DOHH2 (cell line): ENCODE data around the gene RXRA.

Source experiments
- H3F3A ChIP-seq: fragments of 200-600 bp; sonication (generic), shearing (Covaris generic); 2 replicates; pipeline ENCODE4 v1.6.0; 2016; ENCODE audit warnings: antibody characterized with exemption, mild to moderate bottlenecking; ENCODE audit not compliant: control insufficient read depth, insufficient read depth
- H3K27ac ChIP-seq: fragments of 200-600 bp; sonication (generic); 2 replicates; pipeline ENCODE4 v1.5.1; 2014; ENCODE audit warnings: low read depth, mild to moderate bottlenecking, low read length, moderate library complexity
- H3K27me3 ChIP-seq: fragments of 200-600 bp; sonication (generic); 2 replicates; pipeline ENCODE4 v1.6.1; 2014; ENCODE audit warnings: mild to moderate bottlenecking, low read length, mixed read lengths; ENCODE audit not compliant: control insufficient read depth
- H3K36me3 ChIP-seq: fragments of 200-600 bp; sonication (generic); 2 replicates; pipeline ENCODE4 v1.6.1; 2014; ENCODE audit warnings: mild to moderate bottlenecking, low read length, moderate library complexity, mixed read lengths; ENCODE audit not compliant: control insufficient read depth
- H3K4me1 ChIP-seq: fragments of 200-600 bp; sonication (generic); 2 replicates; pipeline ENCODE4 v1.6.1; 2014; ENCODE audit warnings: mild to moderate bottlenecking, low read length, mixed read lengths; ENCODE audit not compliant: control insufficient read depth
- H3K4me2 ChIP-seq: fragments of 200-600 bp; sonication (generic); 2 replicates; pipeline ENCODE4 v1.6.0; 2014; ENCODE audit warnings: mild to moderate bottlenecking, low read length, moderate library complexity
- H3K4me3 ChIP-seq: fragments of 200-600 bp; sonication (generic); 2 replicates; pipeline ENCODE4 v1.5.1; 2014; ENCODE audit warnings: mild to moderate bottlenecking, low read length, mixed read lengths
- H3K79me2 ChIP-seq: fragments of 200-600 bp; sonication (generic); 2 replicates; pipeline ENCODE4 v1.6.1; 2014; ENCODE audit warnings: mild to moderate bottlenecking, low read length, mixed read lengths; ENCODE audit not compliant: control insufficient read depth
- H3K9me2 ChIP-seq: fragments of 200-600 bp; sonication (generic); replicated peaks from 2 replicates; pipeline ENCODE4 v1.6.1; 2014; ENCODE audit warnings: mild to moderate bottlenecking, low read length, mixed read lengths; ENCODE audit not compliant: control insufficient read depth
- H3K9me3 ChIP-seq: fragments of 200-600 bp; sonication (generic); 2 replicates; pipeline ENCODE4 v1.6.1; 2014; ENCODE audit warnings: antibody characterized with exemption, low read length, mixed read lengths; ENCODE audit not compliant: control insufficient read depth, insufficient read depth
- H4K20me1 ChIP-seq: fragments of 200-600 bp; sonication (generic); 2 replicates; pipeline ENCODE4 v1.6.0; 2014; ENCODE audit warnings: low read depth, mild to moderate bottlenecking, antibody characterized with exemption, low read length, moderate library complexity; ENCODE audit not compliant: control insufficient read depth, insufficient read depth
- CTCF ChIP-seq: fragments of 200-600 bp; sonication (generic); IDR thresholded peaks from one replicate; pipeline ENCODE4 v1.5.1; 2014; ENCODE audit warnings: antibody characterized with exemption, mild to moderate bottlenecking, low read depth, low read length; ENCODE audit not compliant: poor library complexity, severe bottlenecking
- EZH2phosphoT487 ChIP-seq: fragments of 200-600 bp; sonication (generic); IDR thresholded peaks from 2 replicates; pipeline ENCODE4 v1.6.1; 2017; ENCODE audit warnings: borderline replicate concordance, mild to moderate bottlenecking, antibody characterized with exemption, low read length, moderate library complexity, mixed read lengths

Gene RXRA

GRCh38 chr9:134366223-134367031, 40.2 kb downstream of the RXRA start:
- Histone ChIP-seq H3K27me3 (no peaks in the 10 kb centered on the region), H3K79me2 (no peaks in the 10 kb centered on the region), H3K9me3 (no peaks in the 10 kb centered on the region), H3K4me3 (no peak overlapping the region), H3K9me2 (no peaks in the 10 kb centered on the region), H3K36me3 (no peaks in the 10 kb centered on the region), H3K27ac (no peak overlapping the region), H4K20me1 (no peaks in the 10 kb centered on the region), H3K4me1 (no peaks in the 10 kb centered on the region), H3K4me2 (no peak overlapping the region), H3F3A (no peaks in the 10 kb centered on the region)
- no peak for TF ChIP-seq EZH2phosphoT487
- TF ChIP-seq CTCF, result no peak

GRCh38 chr9:134367061-134367460, 40.8 kb downstream of the RXRA start:
- H3K4me2 ChIP-seq, result no peak overlapping the region
- no peaks in the 10 kb centered on the region for H3K27me3 ChIP-seq
- no peak for TF ChIP-seq CTCF
- TF ChIP-seq EZH2phosphoT487, result no peak
- H4K20me1 ChIP-seq, result no peaks in the 10 kb centered on the region
- H3K36me3 ChIP-seq, result no peaks in the 10 kb centered on the region
- H3K79me2 ChIP-seq, result no peaks in the 10 kb centered on the region
- no peaks in the 10 kb centered on the region for H3K4me1 ChIP-seq
- H3K9me3 ChIP-seq, result no peaks in the 10 kb centered on the region
- no peaks in the 10 kb centered on the region for H3F3A ChIP-seq
- no peaks in the 10 kb centered on the region for H3K9me2 ChIP-seq
- H3K4me3 ChIP-seq, result no peak overlapping the region
- H3K27ac ChIP-seq, result no peak overlapping the region

GRCh38 chr9:134367791-134368490, 41.7 kb downstream of the RXRA start:
- Histone ChIP-seq H3K27ac (no peak overlapping the region), H3K79me2 (no peaks in the 10 kb centered on the region), H4K20me1 (no peaks in the 10 kb centered on the region), H3K9me3 (no peaks in the 10 kb centered on the region), H3F3A (no peaks in the 10 kb centered on the region), H3K4me1 (no peaks in the 10 kb centered on the region), H3K27me3 (no peaks in the 10 kb centered on the region), H3K9me2 (no peaks in the 10 kb centered on the region), H3K4me2 (no peak overlapping the region), H3K36me3 (no peaks in the 10 kb centered on the region), H3K4me3 (no peak overlapping the region)
- TF ChIP-seq CTCF, result no peak
- TF ChIP-seq EZH2phosphoT487, result no peak
